GM12874 (cell line): ENCODE data around the gene LIMD2.

Source experiments
- CTCF ChIP-seq: IDR thresholded peaks from 2 replicates; pipeline ENCODE4 v1.5.1; 2011; ENCODE audit warnings: low read depth, mild to moderate bottlenecking, control low read depth, low read length, moderate library complexity; ENCODE audit not compliant: insufficient read depth

Gene LIMD2

GRCh38 chr17:63694229-63694949, 5.5 kb downstream of the LIMD2 start:
- TF ChIP-seq CTCF, result no peak

- TF ChIP-seq CTCF, result no peak
These were observed 6.4 kb downstream of the LIMD2 start for GRCh38 chr17:63693411-63694113.

GRCh38 chr17:63692195-63692816, 7.6 kb downstream of the LIMD2 start:
- TF ChIP-seq CTCF, result no peak

- TF ChIP-seq CTCF, result no peak
These were observed 10.4 kb downstream of the LIMD2 start for GRCh38 chr17:63689479-63689878.

GRCh38 chr17:63688396-63689020, 11.4 kb downstream of the LIMD2 start:
- peak; percentile 16; the same call in 1 of the 2 replicates for TF ChIP-seq CTCF

GRCh38 chr17:63686138-63686685, 13.7 kb downstream of the LIMD2 start:
- TF ChIP-seq CTCF, result no peak

GRCh38 chr17:63685578-63685977, 14.3 kb downstream of the LIMD2 start:
- TF ChIP-seq CTCF, result no peak
